K562 (cell line): ENCODE results near the gene FLCN. TPM values are rescaled to one million over a fixed set of nuclear protein-coding genes. Genes with fewer than 3 reads are reported as not detected.
A peak's percentile ranks its signal among the peaks of the same experiment; 100 is the strongest.

Experiments
- ATF1 ChIP-seq, 2 experiments: fragments of 450-650 bp in 1 of 2; IDR thresholded peaks; 2 replicates each; pipeline ENCODE4 v1.6.1; 2016; ENCODE audit warnings: missing compliant biosample characterization in 1 of 2, missing genetic modification characterization in 1 of 2
- CHD7 ChIP-seq: fragments of 200-600 bp; sonication (generic); IDR thresholded peaks from one replicate; pipeline ENCODE4 v1.6.1; 2012; ENCODE audit warnings: mild to moderate bottlenecking, low read depth, low read length, inconsistent platforms
- FUS ChIP-seq: fragments of 200-400 bp; formaldehyde crosslinking; optimal IDR thresholded peaks from 2 replicates; pipeline ENCODE3; 2017; ENCODE audit warnings: low read depth, low read length
- HOXB6 ChIP-seq: fragments of 250-450 bp; sonication (Bioruptor Pico); IDR thresholded peaks from 2 replicates; pipeline ENCODE4 v1.5.1; 2022; ENCODE audit warnings: mild to moderate bottlenecking, borderline replicate concordance
- SUPT5H ChIP-seq: fragments of 450-650 bp; IDR thresholded peaks from 2 replicates; pipeline ENCODE4 v1.6.1; 2016
- ZNF609 ChIP-seq: sonication (generic); formaldehyde crosslinking; IDR thresholded peaks from 2 replicates; pipeline ENCODE4 v1.8.1; 2023; ENCODE audit warnings: missing genetic modification reagents, mild to moderate bottlenecking, borderline replicate concordance
- ZNF699 ChIP-seq: fragments of 250-450 bp; sonication (Bioruptor Pico); IDR thresholded peaks from 2 replicates; pipeline ENCODE4 v1.8.0; 2021; ENCODE audit warnings: mild to moderate bottlenecking, moderate library complexity; ENCODE audit not compliant: insufficient replicate concordance
- polyA plus RNA-seq, 8 experiments: library from polyadenylated mRNA; depleted of rRNA in 4 of 8; stranded (reverse) in 5 of 8; unstranded in 3 of 8; fragments of >200 nt; fragmentation: Nextera tagmentation in 2 of 8; fragmentation: Illumina TruSeq in 1 of 8; extraction: Ambion mirVana in 2 of 8; extraction: Trizol in 1 of 8; gene quantifications; 2 replicates each; pipeline versions ENCODE4 v1.2.1 to v1.2.3, GENCODE V29; 2011 to 2014; ENCODE audit warnings: inconsistent platforms in 1 of 8, missing spikeins in 1 of 8
- total RNA-seq, 7 experiments: library from RNA; depleted of rRNA in 6 of 7; stranded (reverse); fragments of >200 nt in 6 of 7; fragmentation: Illumina TruSeq in 2 of 7; extraction: Trizol in 2 of 7; gene quantifications; 2 replicates each; pipeline versions ENCODE4 v1.2.1 to v1.2.3, GENCODE V29; 2011 to 2021; ENCODE audit warnings: low replicate concordance in 1 of 7

The FLCN gene
- total and polyA plus RNA-seq, 9 of the 15 experiments (the other 6 are each of a cell fraction or from before 2014, with no cell fraction given): 1.6 to 33.5 (median 10.9) TPM

GRCh38 chr17:17206124-17206912 is 30.6 kb downstream of the FLCN start, which contains the start of gene PLD6 (continued):
- no peak for TF ChIP-seq CHD7
- no peak for TF ChIP-seq ZNF699
- TF ChIP-seq FUS: no peak
- no peak for TF ChIP-seq SUPT5H
- TF ChIP-seq ATF1 (CRISPR knock-in tag; IDR thresholded peaks at IDR 0.05): no peak
- TF ChIP-seq ATF1 (tag; IDR thresholded peaks at IDR 0.05): peak; percentile 89
- TF ChIP-seq ZNF609 (CRISPR knock-in tag): no peak
- TF ChIP-seq HOXB6 (CRISPR knock-in tag): no peak
- TF ChIP-seq, all 486 proteins: peak for 113
